HS-27A (cell line): ENCODE data around the gene TANC1.
A peak's percentile ranks its signal among the peaks of the same experiment; 100 is the strongest.

ENCODE experiments used
- DNase-seq: peaks from one replicate; pipeline ENCODE4 v3.0.0-alpha.2; 2012; ENCODE audit warnings: low read depth, missing footprints

The TANC1 gene

GRCh38 chr2:159118115-159118858, 149.8 kb downstream of the TANC1 start:
- DNase-seq = peak; percentile 47

DNA sequence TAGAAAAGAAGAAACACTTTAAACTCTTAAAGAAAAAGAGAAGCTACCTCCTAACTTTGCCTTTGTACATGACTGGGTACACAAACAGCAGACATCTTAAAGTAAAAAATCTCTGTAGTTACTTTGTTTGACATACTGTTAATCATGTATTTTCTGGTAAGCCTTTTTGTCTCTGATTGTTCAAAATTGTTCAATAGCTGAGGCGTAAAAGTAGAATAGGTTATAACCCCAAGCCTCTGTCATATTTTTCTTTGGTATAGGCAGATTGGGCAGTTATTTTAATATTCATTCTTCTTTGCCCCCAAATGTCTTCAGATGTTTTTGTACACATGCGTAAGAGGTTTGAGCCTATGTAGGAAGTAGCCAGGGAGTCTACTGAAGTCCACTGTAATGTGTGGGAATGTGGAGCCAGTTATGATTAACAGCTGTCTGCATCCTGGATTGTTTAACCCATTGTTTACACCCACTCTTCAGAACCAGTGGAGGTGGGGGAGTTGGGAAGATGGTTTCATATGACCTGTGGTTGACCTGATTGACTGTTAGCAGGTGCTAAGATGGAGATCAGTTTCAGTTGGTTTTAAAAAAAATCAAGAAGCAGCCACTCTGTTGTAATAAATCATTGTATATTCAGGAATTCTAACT, 150.5 kb downstream of the TANC1 start:
- no peak for DNase-seq

GRCh38 chr2:159119652-159120257, 151.3 kb downstream of the TANC1 start:
- DNase-seq = no peak

DNA sequence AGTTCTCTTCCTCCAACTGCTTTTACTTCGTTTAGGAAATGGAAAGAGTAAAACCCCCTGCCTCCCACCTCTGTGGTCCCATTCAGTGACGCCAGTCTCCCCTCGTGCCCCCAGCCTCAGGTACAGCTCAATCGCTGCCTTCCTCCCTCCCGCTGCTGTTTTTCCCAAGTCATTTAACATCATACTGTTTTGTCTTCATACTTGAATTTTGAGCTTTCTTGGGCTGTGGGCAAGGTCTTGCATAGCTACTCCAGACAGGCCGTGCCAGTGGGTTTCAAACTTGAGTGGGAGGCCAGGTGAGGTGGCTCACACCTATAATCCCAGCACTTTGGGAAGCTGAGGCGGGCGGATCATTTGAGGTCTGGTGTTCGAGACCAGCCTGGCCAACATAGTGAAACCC, 155.3 kb downstream of the TANC1 start:
- no peak for DNase-seq

DNA sequence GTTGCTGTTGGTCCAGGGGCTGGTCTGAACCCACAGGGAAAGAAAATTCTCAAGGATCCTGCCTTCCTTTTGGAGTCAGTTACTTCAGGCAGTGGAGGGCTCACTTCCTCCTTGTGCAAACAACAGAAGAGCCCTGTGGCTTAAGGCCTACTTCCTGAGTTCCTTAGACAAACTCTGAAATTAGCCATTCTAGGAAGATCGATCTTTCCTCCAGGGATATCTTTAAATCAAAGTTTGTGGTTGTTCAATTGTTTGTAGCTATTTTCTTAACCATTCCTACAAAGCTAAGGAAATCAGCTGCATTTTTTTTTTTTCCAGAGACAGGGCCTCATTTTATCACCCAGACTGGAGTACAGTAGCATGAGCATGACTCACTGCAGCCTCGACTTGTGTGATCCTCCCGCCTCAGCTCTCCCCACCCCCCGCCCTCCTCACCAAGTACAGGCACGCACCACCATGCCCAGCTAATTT, 156.0 kb downstream of the TANC1 start:
- peak; percentile 58 for DNase-seq

GRCh38 chr2:159124931-159125467, 156.6 kb downstream of the TANC1 start:
- DNase-seq = no peak

- no peak for DNase-seq
These were observed 157.4 kb downstream of the TANC1 start for GRCh38 chr2:159125858-159126257.

- no peak for DNase-seq
These were observed 158.1 kb downstream of the TANC1 start for GRCh38 chr2:159126432-159127022.

DNA sequence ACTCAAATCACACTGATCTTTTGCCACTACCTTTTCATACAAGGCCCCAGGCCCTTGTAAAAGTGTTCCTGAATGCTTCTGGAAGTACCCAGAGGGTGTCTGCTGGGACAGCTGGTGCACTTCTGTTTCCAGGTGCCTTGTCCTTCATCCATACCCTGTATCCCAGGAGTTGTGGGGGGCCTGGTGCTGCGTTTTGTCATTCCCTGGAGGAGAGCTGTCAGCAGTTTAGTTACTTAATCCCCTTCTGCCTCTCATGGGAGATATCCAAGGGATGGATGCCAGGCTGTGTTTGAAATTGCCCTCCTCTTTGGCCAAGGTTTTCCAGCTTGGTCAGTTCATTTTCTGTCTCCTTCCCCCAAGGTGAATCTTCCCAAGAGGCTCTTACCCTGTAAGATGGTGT, 159.8 kb downstream of the TANC1 start:
- DNase-seq = no peak

GRCh38 chr2:159129269-159129668, 160.8 kb downstream of the TANC1 start:
- DNase-seq = no peak

DNA sequence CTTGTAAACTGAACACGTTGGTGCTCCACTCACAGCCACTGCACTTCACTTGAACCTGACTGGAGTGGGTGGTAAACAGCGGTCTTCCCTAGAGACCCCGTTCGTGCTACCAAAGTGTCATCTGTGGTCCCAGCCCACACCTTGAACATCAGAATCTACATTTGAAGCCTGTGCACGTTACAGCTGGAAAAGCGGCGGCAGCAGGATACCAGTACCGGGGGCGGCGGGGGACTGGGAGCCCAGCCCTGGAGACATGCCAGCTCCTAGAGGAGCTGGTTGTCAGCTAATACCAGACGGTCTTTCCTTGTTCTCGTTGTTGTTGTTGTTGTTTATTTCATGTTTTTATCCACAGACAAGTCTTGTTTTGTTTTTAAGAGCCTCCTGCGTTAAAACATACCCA, 161.4 kb downstream of the TANC1 start:
- no peak for DNase-seq

DNA sequence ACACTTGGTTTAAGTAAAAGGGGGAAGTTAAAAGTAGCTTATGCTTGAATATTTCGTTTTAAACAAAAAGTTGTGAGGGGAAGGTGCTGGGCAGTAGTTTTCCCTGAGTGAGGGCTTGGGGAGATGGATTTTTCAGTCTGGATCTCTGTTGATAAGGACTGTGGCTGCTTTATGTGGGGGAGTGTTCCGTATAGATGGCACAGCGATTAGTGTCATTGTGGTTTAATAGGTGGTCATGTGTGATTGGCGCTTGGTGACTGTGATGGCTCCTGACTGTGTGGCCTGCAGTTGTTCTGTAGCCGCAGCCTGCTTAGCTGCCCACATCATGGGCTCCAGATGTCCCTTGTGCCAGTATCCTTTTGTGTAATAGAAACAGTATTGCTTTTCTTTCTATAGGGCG, 161.9 kb downstream of the TANC1 start:
- DNase-seq = no peak

DNA sequence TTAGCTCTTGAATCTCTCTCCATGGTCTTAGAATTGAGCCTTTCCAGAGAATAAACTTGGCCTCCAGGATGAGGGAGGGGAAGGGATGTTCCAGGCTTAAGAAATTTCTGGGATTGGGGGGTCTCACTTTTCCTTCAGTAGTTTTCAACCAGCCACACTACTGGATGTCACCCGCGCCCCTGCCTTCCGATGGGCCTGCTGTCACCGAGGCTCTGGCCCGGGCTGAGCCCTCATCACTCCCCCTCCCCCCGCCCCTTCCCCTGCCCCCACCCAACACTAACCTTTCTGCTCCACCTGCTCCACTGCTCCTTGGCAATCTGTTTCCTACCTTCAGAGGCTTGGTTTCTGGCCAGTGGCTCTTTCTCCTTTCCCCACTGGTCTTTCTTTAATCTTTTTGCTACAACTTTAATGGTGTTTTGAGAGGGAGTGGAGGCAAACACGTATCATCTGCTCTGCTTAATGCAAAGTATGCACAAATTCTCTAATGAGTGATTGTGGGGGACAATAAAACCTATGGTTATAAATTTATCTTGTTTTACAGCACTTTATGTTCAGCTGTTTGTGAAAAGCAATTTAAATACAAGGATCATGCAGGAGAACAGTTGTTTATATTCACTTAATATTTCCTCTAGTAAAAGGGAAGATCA, 162.9 kb downstream of the TANC1 start:
- DNase-seq = no peak

- peak; percentile 74 for DNase-seq
These were observed 163.5 kb downstream of the TANC1 start for GRCh38 chr2:159131914-159132281.

DNA sequence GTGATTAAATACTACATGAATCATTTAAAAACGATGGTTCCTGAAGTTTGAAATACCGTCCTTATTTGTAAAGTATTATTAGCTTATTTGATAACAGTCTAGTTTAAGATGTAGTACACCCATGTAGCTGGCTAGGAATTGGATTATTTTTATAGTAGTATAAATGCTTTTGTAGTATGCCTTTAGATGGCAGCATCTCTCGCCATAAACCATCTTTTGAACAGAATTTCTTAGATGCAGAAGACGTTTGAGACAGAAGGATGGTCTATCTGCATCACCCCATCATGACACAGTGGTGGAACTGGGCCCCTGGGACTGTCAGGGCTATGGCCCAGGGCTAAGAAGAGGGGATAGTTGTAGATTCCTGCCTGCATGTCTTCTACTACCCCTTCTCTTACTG, 165.4 kb downstream of the TANC1 start:
- DNase-seq = no peak

GRCh38 chr2:159134979-159135378, 166.5 kb downstream of the TANC1 start:
- DNase-seq = no peak

DNA sequence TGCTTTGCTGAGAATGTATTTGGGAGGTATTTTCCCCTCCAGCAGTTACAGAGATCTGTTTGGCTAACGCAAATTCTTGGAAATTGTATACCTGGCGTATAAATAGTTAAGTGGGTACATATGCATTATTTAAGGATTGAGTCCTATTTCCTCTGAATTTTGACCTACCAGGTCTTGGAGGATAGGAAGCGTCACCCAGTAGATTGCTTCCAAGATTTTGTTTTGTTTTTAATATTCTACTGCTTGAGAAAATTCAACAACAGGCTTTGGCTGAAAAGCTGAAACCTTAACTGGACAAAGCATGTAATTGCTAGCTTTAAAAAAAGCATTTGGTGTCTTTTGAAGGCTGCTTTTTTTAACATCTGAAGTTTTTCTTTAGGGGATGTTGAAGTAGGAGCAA, 168.0 kb downstream of the TANC1 start:
- DNase-seq = no peak

- DNase-seq = no peak
These were observed 169.2 kb downstream of the TANC1 start for GRCh38 chr2:159137511-159138241.

GRCh38 chr2:159138642-159139182, 170.3 kb downstream of the TANC1 start:
- DNase-seq = no peak

DNA sequence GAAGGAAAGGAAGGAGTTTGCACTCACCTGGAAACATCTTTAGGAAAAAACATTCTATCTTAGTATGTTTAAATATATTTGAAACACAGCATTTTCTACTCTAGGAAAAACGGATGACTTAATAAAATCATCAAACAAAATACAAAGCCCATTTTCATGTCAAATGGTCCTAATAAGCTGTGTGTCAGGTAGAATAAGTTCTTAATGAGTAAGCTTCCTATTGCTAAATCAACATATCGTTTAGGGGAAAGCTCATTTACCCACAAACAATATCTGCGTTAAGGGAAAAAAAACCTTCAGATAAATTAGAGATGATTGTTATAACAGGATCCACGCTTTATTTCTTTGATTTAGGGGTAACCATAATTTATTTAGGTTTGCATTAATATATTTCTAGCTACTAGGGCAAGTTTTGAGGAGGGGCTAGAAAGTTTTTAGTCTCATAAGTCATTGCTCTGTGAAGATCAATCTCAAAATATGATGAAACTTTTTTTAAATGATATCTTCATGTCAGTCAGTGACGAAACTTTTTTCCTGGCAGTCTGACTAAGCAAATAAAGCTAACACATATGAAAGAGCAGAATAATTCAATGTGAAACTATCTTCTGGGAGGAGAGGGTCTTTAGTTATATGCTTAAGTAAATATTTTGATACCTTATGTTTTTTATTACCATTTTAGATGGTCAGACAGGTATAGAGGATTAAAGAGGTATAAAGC, 170.9 kb downstream of the TANC1 start:
- no peak for DNase-seq
